SH-SY5Y (cell line): ENCODE results near the gene SOS1.

Source experiments
- GATA2 ChIP-seq: IDR thresholded peaks from 2 replicates; pipeline ENCODE4 v1.6.1; 2011; ENCODE audit warnings: mild to moderate bottlenecking, low read depth, low read length
- GATA3 ChIP-seq: IDR thresholded peaks from 2 replicates; pipeline ENCODE4 v1.6.1; 2011; ENCODE audit warnings: low read depth, mild to moderate bottlenecking, low read length, moderate library complexity

GRCh38 chr2:38981003-38981669 is 139.7 kb downstream of the SOS1 start:
- TF ChIP-seq GATA2 = no peak
- TF ChIP-seq GATA3 = no peak
